Panc1 (cell line): ENCODE measurements around the gene HACD3. TPM values are rescaled to one million over a fixed set of nuclear protein-coding genes. Genes with fewer than 3 reads are reported as not detected.

ENCODE experiments used
- ATAC-seq: fragments of 200-7000 bp; cut with Tn5 transposase; 2 replicates; pipeline ENCODE4 v1.9.1; 2020; ENCODE audit warnings: mild to moderate bottlenecking, moderate library complexity
- BruUV-seq: library from RNA; stranded (reverse); fragments of 400-500 nt; replicated peaks from 2 replicates; lab custom pipeline; 2021; lab: Mats Ljungman, UMichigan
- CTCF ChIA-PET: fragments of 300-600 bp; sonication (Branson Sonifier 250); formaldehyde crosslinking; loops from one replicate; lab custom pipeline; 2022; ENCODE audit warnings: antibody characterized with exemption; lab: Charles Lee
- POLR2A ChIA-PET: fragments of 300-600 bp; sonication (Branson Sonifier 250); formaldehyde crosslinking; loops from one replicate; lab custom pipeline; 2022; ENCODE audit warnings: antibody characterized with exemption; lab: Charles Lee
- DNase-seq: peaks from one replicate; pipeline ENCODE4 v3.0.0-alpha.2; 2010; ENCODE audit warnings: low read depth, low spot score
- H3K27ac ChIP-seq: 2 replicates; pipeline ENCODE4 v1.5.1; 2011; ENCODE audit warnings: mild to moderate bottlenecking, low read length, inconsistent platforms
- H3K27me3 ChIP-seq: fragments of 200-500 bp; sonication (Bioruptor generic); 2 replicates; pipeline ENCODE4 v1.6.0; 2014; ENCODE audit warnings: low read length, inconsistent platforms; ENCODE audit not compliant: control insufficient read depth, insufficient read depth
- H3K36me3 ChIP-seq: fragments of 200-500 bp; sonication (Bioruptor generic); 2 replicates; pipeline ENCODE4 v1.5.1; 2014; ENCODE audit warnings: inconsistent platforms, mild to moderate bottlenecking, low read length, moderate library complexity; ENCODE audit not compliant: control insufficient read depth, insufficient read depth
- H3K4me1 ChIP-seq: 2 replicates; pipeline ENCODE4 v1.5.1; 2011; ENCODE audit warnings: inconsistent platforms, mild to moderate bottlenecking, low read length, moderate library complexity; ENCODE audit not compliant: control insufficient read depth, insufficient read depth
- H3K4me3 ChIP-seq, 2 experiments: 2 replicates each; pipeline ENCODE4 v1.5.1; 2011 to 2012; ENCODE audit warnings: low read depth in 2 of 2, low read length in 2 of 2, mild to moderate bottlenecking in 2 of 2, inconsistent platforms in 1 of 2, moderate library complexity in 1 of 2
- H3K9me3 ChIP-seq: fragments of 200-500 bp; sonication (Bioruptor generic); 2 replicates; pipeline ENCODE4 v1.5.1; 2014; ENCODE audit warnings: low read depth, mild to moderate bottlenecking, inconsistent platforms, low read length, moderate library complexity; ENCODE audit not compliant: control insufficient read depth, insufficient read depth
- POLR2AphosphoS5 ChIP-seq: IDR thresholded peaks from 2 replicates; pipeline ENCODE4 v1.6.1; 2012; ENCODE audit warnings: mild to moderate bottlenecking, low read depth, low read length, moderate library complexity
- SIN3A ChIP-seq: IDR thresholded peaks from 2 replicates; pipeline ENCODE4 v1.6.1; 2012; ENCODE audit warnings: low read depth, mild to moderate bottlenecking, low read length, moderate library complexity, borderline replicate concordance; ENCODE audit not compliant: insufficient read depth
- TCF7L2 ChIP-seq: IDR thresholded peaks from 2 replicates; pipeline ENCODE4 v1.6.1; 2011; ENCODE audit warnings: mild to moderate bottlenecking, low read depth, low read length, inconsistent platforms
- in situ Hi-C: cut with HindIII; loops from 2 replicates; pipeline ENCODE4 v1.10.0; 2016; ENCODE audit warnings: low sequenced_read_pairs, low pct_unique_long_range_greater_than_20kb
- intact Hi-C: fragments of 100-400 bp; cut with micrococcal nuclease; formaldehyde crosslinking; loops from one replicate; pipeline ENCODE4 v1.10.0; 2022; ENCODE audit not compliant: unreplicated experiment
- total RNA-seq: library from RNA; stranded (reverse); gene quantifications from one replicate; pipeline ENCODE4 v1.2.1, GENCODE V29; 2021; ENCODE audit not compliant: unreplicated experiment
- TF ChIP-seq, protein P1 (sequence below), 2 experiments: IDR thresholded peaks; 2 replicates each; pipeline ENCODE4 v1.6.1; 2011 to 2012; ENCODE audit warnings: low read depth in 2 of 2, control low read depth in 1 of 2, low read length in 1 of 2, mild to moderate bottlenecking in 1 of 2, moderate library complexity in 1 of 2; ENCODE audit not compliant: insufficient read depth in 1 of 2
- TF ChIP-seq, protein P2 (sequence below): fragments of 450-650 bp; IDR thresholded peaks from 2 replicates; pipeline ENCODE4 v1.5.1; 2017; ENCODE audit warnings: mild to moderate bottlenecking

Gene HACD3
- total RNA-seq, 1 experiment from 2014 or later, result 83.2 TPM

DNA sequence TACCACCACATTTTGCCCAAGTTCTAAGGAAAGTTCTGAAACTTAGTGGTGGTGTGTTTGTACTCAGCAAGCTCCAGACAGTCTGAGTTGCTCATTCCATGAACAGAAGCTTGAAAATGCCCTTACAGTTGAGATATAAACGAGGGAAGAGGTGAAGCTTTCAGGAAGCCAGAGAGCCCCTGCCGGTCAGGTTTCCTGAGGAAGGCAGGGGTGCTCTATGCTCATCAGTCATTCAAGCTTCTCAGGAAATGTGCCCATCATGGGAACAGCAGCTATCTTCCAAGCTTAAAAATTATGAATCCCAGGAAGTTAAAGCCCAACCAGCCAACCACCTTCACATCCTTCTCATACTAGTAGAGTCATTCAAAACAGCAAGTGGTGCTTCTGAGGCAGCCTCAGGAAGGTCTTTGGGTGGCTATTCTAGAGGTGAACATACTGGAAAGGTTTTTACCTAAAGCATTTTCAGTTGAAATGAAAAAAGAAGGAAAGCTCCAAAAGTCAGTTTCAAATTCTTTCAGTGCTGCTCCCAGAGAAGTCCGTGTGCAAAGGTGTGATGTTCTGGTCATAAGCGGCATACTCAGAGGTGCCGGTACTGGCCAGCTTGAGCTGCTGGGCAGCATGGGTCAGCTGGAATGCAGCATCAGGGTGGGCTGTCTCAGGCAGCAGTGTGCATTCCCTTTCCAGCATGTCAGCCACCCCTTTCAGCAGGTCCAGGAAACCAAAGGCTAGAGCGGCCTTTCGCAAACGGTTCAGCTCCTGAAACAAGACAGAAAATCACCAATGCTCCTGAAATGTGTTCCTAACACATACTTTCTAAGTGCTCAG is 48.9 kb downstream of the HACD3 start:
- H3K4me1 ChIP-seq, result peaks cover 9% of the 10 kb centered on the region; the same call in 1 of the 2 replicates
- H3K4me3 ChIP-seq, result no peak overlapping the region
- DNase-seq (no peak), ATAC-seq (peak; percentile 51; the same call in 1 of the 2 replicates)
- intact Hi-C loops, result no loop called here
- H3K36me3 ChIP-seq, result peaks cover 7% of the 10 kb centered on the region; the same call in 1 of the 2 replicates
- TF ChIP-seq SIN3A, result no peak
- TF ChIP-seq, protein P1, sequence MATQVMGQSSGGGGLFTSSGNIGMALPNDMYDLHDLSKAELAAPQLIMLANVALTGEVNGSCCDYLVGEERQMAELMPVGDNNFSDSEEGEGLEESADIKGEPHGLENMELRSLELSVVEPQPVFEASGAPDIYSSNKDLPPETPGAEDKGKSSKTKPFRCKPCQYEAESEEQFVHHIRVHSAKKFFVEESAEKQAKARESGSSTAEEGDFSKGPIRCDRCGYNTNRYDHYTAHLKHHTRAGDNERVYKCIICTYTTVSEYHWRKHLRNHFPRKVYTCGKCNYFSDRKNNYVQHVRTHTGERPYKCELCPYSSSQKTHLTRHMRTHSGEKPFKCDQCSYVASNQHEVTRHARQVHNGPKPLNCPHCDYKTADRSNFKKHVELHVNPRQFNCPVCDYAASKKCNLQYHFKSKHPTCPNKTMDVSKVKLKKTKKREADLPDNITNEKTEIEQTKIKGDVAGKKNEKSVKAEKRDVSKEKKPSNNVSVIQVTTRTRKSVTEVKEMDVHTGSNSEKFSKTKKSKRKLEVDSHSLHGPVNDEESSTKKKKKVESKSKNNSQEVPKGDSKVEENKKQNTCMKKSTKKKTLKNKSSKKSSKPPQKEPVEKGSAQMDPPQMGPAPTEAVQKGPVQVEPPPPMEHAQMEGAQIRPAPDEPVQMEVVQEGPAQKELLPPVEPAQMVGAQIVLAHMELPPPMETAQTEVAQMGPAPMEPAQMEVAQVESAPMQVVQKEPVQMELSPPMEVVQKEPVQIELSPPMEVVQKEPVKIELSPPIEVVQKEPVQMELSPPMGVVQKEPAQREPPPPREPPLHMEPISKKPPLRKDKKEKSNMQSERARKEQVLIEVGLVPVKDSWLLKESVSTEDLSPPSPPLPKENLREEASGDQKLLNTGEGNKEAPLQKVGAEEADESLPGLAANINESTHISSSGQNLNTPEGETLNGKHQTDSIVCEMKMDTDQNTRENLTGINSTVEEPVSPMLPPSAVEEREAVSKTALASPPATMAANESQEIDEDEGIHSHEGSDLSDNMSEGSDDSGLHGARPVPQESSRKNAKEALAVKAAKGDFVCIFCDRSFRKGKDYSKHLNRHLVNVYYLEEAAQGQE (IDR thresholded peaks at IDR 0.05; ENCODE audit: insufficient read depth in 1 of 2, low read depth in 2 of 2, low read length in 1 of 2), result no peak
- TF ChIP-seq, protein P2, sequence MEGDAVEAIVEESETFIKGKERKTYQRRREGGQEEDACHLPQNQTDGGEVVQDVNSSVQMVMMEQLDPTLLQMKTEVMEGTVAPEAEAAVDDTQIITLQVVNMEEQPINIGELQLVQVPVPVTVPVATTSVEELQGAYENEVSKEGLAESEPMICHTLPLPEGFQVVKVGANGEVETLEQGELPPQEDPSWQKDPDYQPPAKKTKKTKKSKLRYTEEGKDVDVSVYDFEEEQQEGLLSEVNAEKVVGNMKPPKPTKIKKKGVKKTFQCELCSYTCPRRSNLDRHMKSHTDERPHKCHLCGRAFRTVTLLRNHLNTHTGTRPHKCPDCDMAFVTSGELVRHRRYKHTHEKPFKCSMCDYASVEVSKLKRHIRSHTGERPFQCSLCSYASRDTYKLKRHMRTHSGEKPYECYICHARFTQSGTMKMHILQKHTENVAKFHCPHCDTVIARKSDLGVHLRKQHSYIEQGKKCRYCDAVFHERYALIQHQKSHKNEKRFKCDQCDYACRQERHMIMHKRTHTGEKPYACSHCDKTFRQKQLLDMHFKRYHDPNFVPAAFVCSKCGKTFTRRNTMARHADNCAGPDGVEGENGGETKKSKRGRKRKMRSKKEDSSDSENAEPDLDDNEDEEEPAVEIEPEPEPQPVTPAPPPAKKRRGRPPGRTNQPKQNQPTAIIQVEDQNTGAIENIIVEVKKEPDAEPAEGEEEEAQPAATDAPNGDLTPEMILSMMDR, result no peak
- no peak for TF ChIP-seq TCF7L2
- no peak for TF ChIP-seq POLR2AphosphoS5
- ChIA-PET CTCF (no interaction called here), POLR2A (no interaction called here)
- no TSS peak for BruUV-seq
- in situ Hi-C loops, result no loop called here
- H3K27ac ChIP-seq, result no peak overlapping the region
- H3K27me3 ChIP-seq, result no peaks in the 10 kb centered on the region
- no peaks in the 10 kb centered on the region for H3K9me3 ChIP-seq

DNA sequence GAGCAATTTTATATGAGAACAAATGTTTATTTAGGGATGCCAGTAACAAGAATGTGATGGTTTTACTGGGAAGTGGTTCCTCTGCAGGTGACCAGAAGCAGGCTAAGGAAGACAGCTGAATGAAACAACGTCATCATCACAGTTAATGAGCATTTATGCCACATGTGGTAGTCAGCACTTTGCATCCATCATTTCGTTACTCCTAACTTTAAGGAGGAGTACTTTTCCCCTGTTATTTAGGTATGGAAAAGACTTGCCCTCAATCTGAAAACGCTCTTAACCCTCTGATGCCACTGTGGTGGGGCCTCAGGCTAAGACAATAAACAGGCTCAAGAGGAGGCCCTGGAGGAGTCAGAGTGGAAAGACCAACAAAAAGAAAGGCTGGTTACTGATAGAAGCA is 49.5 kb downstream of the HACD3 start:
- H3K4me1 ChIP-seq, result peaks cover 9% of the 10 kb centered on the region; the same call in 1 of the 2 replicates
- ChIA-PET CTCF (no interaction called here), POLR2A (no interaction called here)
- DNase-seq (no peak), ATAC-seq (0 out of 2 replicates have a peak, but pooled peaks have one; percentile 36)
- BruUV-seq, result no TSS peak
- peaks cover 10% of the 10 kb centered on the region for H3K36me3 ChIP-seq
- H3K9me3 ChIP-seq, result no peaks in the 10 kb centered on the region
- intact Hi-C loops (no loop called here), in situ Hi-C loops (no loop called here)
- no peaks in the 10 kb centered on the region for H3K27me3 ChIP-seq
- TF ChIP-seq SIN3A, result no peak
- TF ChIP-seq, protein P2, result no peak
- TF ChIP-seq POLR2AphosphoS5, result no peak
- TF ChIP-seq, protein P1 (IDR thresholded peaks at IDR 0.05; ENCODE audit: insufficient read depth in 1 of 2, low read depth in 2 of 2, low read length in 1 of 2), result no peak
- no peak for TF ChIP-seq TCF7L2
- H3K4me3 ChIP-seq, result no peak overlapping the region
- no peak overlapping the region for H3K27ac ChIP-seq
